Activated T-helper 17 cell treated with anti-CD3 and anti-CD28 coated beads, Interleukin-2, amount 50 U/mL, for 72 hours (primary cell): Measurements from ENCODE around the gene CAP1. TPM values are rescaled to one million over a fixed set of nuclear protein-coding genes. Genes with fewer than 3 reads are reported as not detected.
"Not testable (repeated sequence)": the region's sequence is repeated elsewhere in the genome, so short reads cannot be mapped to it uniquely, and the experiment has no call there.

Experiments
- ATAC-seq: fragments of 150-1000 bp; cut with Tn5 transposase; replicated peaks from 2 replicates; pipeline ENCODE4 v1.10.0; 2021; ENCODE audit warnings: mild to moderate bottlenecking, moderate library complexity
- H3K27ac Mint-ChIP-seq: one replicate; pipeline ENCODE4 v1.8.0; 2022; ENCODE audit warnings: mixed read lengths
- H3K27me3 Mint-ChIP-seq: one replicate; pipeline ENCODE4 v1.8.0; 2022; ENCODE audit warnings: mixed read lengths
- H3K36me3 Mint-ChIP-seq: one replicate; pipeline ENCODE4 v1.8.0; 2022; ENCODE audit warnings: low read depth, mild to moderate bottlenecking, mixed read lengths
- H3K4me1 Mint-ChIP-seq: one replicate; pipeline ENCODE4 v1.8.0; 2022; ENCODE audit warnings: mixed read lengths
- H3K4me3 Mint-ChIP-seq: one replicate; pipeline ENCODE4 v1.8.0; 2022; ENCODE audit warnings: mild to moderate bottlenecking, mixed read lengths
- H3K9me3 Mint-ChIP-seq: one replicate; pipeline ENCODE4 v1.8.0; 2022; ENCODE audit warnings: mixed read lengths
- total RNA-seq, 2 donors: library from RNA; stranded (reverse); gene quantifications; one replicate each; pipeline ENCODE4 v1.2.3, GENCODE V29; 2022

The CAP1 gene
- total RNA-seq, 2 donors from 2014 or later = 405 to 687 TPM

DNA sequence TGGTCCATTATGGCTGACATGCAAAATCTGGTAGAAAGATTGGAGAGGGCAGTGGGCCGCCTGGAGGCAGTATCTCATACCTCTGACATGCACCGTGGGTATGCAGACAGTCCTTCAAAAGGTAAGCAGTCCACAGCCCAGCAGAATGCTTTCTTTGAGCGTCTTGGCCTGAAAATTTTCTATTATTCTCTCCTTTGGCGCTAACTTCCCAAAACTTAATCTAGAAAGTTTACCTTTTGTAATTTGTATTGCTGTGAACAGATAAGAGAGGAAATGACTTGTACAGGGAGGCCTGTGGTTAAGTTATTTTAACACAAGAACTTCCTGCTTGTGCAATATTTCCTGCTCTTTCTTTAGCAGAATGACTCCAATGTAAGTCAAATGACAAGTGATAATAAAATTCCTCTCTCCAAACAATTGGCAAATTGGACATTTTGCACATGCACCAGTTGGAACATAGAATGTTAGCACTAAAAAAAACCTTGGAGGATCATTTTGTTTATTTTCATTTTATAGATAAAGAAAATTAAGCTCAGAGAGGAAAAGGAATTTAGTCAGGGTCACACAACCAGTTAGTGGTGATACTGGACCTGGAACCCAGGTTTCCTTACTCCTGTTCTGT, 18.9 kb downstream of the CAP1 start:
- Mint-ChIP-seq H3K4me1 (peaks cover 63% of the 10 kb centered on the region), H3K27ac (peak overlapping the region; percentile 83), H3K27me3 (no peaks in the 10 kb centered on the region), H3K9me3 (no peaks in the 10 kb centered on the region), H3K36me3 (peaks cover 100% of the 10 kb centered on the region), H3K4me3 (peak overlapping the region; percentile 77)
- peak; percentile 74 for ATAC-seq

GRCh38 chr1:40059960-40060750, 19.6 kb downstream of the CAP1 start:
- H3K4me3 Mint-ChIP-seq = peak overlapping the region; percentile 77
- peaks cover 56% of the 10 kb centered on the region for H3K4me1 Mint-ChIP-seq
- peak; percentile 12 for ATAC-seq
- no peaks in the 10 kb centered on the region for H3K27me3 Mint-ChIP-seq
- H3K36me3 Mint-ChIP-seq = peaks cover 100% of the 10 kb centered on the region
- H3K27ac Mint-ChIP-seq = peak overlapping the region; percentile 83
- no peaks in the 10 kb centered on the region for H3K9me3 Mint-ChIP-seq

DNA sequence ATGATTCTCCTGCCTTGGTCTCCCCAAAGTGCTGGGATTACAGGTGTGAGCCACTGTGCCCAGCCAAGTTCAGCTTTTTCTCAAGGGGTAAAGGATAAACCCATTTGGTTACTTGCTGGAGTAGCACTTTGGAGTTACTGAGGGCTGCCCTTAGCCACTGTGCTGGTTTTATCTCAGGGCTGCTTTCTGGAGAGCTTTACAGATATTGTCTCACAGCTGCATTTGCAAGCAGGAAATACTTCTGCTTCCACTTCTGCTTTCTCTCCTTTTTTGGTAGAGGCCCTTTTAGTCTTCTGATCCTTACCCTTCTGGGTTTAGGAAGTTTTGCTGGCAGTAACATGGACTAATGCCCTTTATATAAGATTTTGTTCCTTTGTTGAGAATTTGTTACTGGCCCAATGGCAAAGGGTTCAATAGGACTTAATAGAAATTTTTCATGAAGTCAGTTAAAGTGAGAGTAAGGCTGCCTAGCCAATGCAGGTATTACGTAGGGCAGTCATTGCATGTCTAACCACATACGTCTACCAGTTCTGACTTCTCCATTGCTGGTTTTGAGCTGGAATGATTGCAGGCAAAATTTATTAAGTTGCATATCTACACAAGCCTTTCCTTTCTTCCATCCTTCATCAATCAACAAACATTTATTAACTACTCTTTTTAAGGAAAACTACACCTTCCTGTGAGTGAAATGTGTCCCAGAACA, 24.4 kb downstream of the CAP1 start:
- Mint-ChIP-seq H3K27me3 (no peaks in the 10 kb centered on the region), H3K27ac (peak overlapping the region; percentile 70), H3K4me1 (peaks cover 28% of the 10 kb centered on the region), H3K36me3 (peaks cover 100% of the 10 kb centered on the region), H3K4me3 (no peak overlapping the region), H3K9me3 (no peaks in the 10 kb centered on the region)
- no peak for ATAC-seq

DNA sequence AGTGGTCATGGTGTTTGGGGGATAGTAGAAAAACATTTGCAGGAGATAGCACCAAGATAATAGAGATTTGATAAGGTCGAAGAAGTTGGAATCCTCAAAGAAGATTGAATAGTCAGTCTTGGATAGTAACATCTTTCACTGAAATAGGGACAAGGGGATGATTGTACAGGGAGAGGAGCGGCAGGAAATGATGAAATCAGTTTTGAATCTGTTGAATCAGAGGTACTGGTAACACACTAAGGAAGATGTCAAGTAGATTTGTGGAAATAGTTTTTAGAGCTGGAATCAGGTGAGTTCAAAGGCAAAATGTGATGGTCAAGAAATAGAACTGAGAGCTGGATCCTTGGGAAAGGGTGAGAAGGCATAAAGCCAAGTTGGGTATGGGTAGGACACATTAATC, 26.5 kb downstream of the CAP1 start:
- Mint-ChIP-seq H3K4me1 (peaks cover 21% of the 10 kb centered on the region), H3K4me3 (peak overlapping the region; percentile 9), H3K9me3 (no peaks in the 10 kb centered on the region), H3K27ac (peak overlapping the region; percentile 70), H3K27me3 (no peaks in the 10 kb centered on the region), H3K36me3 (peaks cover 100% of the 10 kb centered on the region)
- peak; percentile 53 for ATAC-seq

DNA sequence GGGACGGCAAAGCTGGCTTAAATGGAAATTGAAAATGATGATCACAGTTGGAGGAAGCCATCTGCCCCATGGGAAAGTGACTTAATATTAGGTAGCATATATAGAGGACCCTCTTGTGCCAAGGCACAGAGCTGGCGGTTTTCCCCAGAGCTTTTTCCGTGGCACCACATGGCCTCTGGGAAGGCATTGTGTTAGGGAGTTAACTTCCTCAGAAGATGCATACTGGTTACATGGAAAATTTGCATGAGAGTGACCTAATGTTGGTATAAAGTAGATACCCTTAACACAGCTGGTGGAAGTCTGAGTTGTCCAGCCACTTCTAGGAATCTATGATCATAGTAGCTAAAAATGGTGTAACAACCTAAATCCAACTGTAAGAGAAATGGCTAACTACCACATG, 27.3 kb downstream of the CAP1 start:
- Mint-ChIP-seq H3K27me3 (no peaks in the 10 kb centered on the region), H3K9me3 (no peaks in the 10 kb centered on the region), H3K27ac (peak overlapping the region; percentile 70), H3K4me3 (no peak overlapping the region), H3K36me3 (peaks cover 100% of the 10 kb centered on the region), H3K4me1 (peaks cover 21% of the 10 kb centered on the region)
- no peak for ATAC-seq

DNA sequence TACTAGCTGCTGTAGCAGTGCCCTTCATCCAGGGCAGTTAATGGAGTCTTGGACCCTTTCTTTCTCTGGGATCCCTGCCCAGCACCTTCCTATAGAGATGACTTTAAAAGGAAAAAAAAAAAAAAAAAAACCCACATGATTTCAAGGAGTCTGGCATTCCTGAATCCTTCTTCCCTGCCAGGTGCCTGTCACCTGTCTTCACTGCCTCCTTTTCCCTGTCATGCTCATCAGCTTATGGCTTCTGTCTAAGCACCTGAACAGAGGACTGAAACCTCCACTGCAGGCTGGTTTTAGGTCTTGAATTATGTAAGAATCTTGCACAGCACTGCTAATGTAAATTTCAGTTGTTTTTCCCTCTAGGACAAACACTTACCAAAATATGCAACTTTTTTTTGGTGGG, 31.6 kb downstream of the CAP1 start:
- Mint-ChIP-seq H3K27ac (peak overlapping the region; percentile 61), H3K4me1 (peaks cover 2% of the 10 kb centered on the region), H3K36me3 (peaks cover 99% of the 10 kb centered on the region), H3K27me3 (no peaks in the 10 kb centered on the region), H3K4me3 (no peak overlapping the region), H3K9me3 (no peaks in the 10 kb centered on the region)
- no peak for ATAC-seq

DNA sequence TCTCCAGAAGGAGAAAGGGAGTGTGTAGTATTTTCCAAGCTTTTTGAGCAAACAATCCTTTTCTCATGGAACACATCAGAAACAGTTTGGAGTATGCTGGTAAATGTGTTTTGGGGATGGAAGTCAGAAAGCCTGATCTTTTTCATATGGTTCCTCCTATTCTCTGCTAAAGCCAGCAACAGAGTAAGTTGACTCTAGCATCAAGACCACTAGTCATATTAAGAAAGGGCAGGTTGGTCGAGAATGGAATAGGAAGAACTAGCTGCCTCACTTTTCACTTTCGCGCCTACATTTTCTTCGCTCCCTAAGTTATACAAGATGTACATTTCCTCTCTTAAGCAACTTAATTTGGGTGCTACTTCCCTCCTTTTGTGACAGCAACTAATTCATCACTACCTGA, 32.5 kb downstream of the CAP1 start:
- ATAC-seq = no peak
- Mint-ChIP-seq H3K27ac (peak overlapping the region; percentile 61), H3K27me3 (no peaks in the 10 kb centered on the region), H3K36me3 (peaks cover 99% of the 10 kb centered on the region), H3K4me3 (no peak overlapping the region), H3K9me3 (no peaks in the 10 kb centered on the region), H3K4me1 (no peaks in the 10 kb centered on the region)

DNA sequence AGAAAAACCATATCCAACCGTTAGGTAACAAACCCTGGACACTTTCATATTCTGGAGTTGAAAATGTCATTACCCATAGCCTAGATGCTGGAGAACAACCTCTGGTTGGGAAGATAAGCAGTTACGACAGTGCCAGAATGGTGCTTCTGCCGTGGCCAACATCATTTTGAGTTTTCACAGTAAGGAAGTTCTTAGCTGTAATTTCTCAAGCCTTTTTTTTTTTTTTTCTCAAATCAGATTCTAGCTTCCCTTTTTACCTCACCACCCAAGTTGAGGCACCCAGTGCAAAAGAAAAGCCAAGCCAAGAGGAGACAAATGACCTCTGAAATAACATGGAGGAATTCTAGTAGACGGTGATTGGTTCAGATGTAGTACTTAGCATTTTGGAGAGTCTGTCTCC, 34.7 kb downstream of the CAP1 start:
- no peak overlapping the region for H3K4me3 Mint-ChIP-seq
- no peak overlapping the region for H3K27ac Mint-ChIP-seq
- peaks cover 3% of the 10 kb centered on the region for H3K4me1 Mint-ChIP-seq
- no peaks in the 10 kb centered on the region for H3K27me3 Mint-ChIP-seq
- H3K9me3 Mint-ChIP-seq = no peaks in the 10 kb centered on the region
- H3K36me3 Mint-ChIP-seq = peaks cover 99% of the 10 kb centered on the region
- no peak for ATAC-seq

- Mint-ChIP-seq H3K36me3 (peaks cover 94% of the 10 kb centered on the region), H3K27me3 (no peaks in the 10 kb centered on the region)
Measured at GRCh38 chr1:40076895-40077312, 36.4 kb downstream of the CAP1 start.

GRCh38 chr1:40078512-40079333, 38.2 kb downstream of the CAP1 start:
- H3K4me1 Mint-ChIP-seq = peaks cover 5% of the 10 kb centered on the region
- no peak overlapping the region for H3K27ac Mint-ChIP-seq
- ATAC-seq = peak; percentile 65
- H3K36me3 Mint-ChIP-seq = peaks cover 90% of the 10 kb centered on the region
- no peak overlapping the region for H3K4me3 Mint-ChIP-seq
- H3K27me3 Mint-ChIP-seq = no peaks in the 10 kb centered on the region
- H3K9me3 Mint-ChIP-seq = no peaks in the 10 kb centered on the region

More at GRCh38 chr1:40076895-40077312, 36.4 kb downstream of the CAP1 start:
- H3K27ac Mint-ChIP-seq = peak overlapping the region; percentile 49
- peaks cover 5% of the 10 kb centered on the region for H3K4me1 Mint-ChIP-seq
- no peaks in the 10 kb centered on the region for H3K9me3 Mint-ChIP-seq
- ATAC-seq = no peak
- H3K4me3 Mint-ChIP-seq = no peak overlapping the region

- H3K27me3 Mint-ChIP-seq = no peaks in the 10 kb centered on the region
- H3K9me3 Mint-ChIP-seq = no peaks in the 10 kb centered on the region
- peak; percentile 79 for ATAC-seq
- H3K4me1 Mint-ChIP-seq = peaks cover 5% of the 10 kb centered on the region
- peak overlapping the region; percentile 26 for H3K4me3 Mint-ChIP-seq
- H3K27ac Mint-ChIP-seq = peak overlapping the region; percentile 84
- H3K36me3 Mint-ChIP-seq = peaks cover 90% of the 10 kb centered on the region
Measured at GRCh38 chr1:40079774-40080400, 39.4 kb downstream of the CAP1 start.

GRCh38 chr1:40081871-40082270, 41.3 kb downstream of the CAP1 start:
- Mint-ChIP-seq H3K27ac (no peak overlapping the region), H3K4me1 (peaks cover 9% of the 10 kb centered on the region), H3K9me3 (no peaks in the 10 kb centered on the region), H3K4me3 (no peak overlapping the region), H3K36me3 (peaks cover 91% of the 10 kb centered on the region), H3K27me3 (no peaks in the 10 kb centered on the region)
- no peak for ATAC-seq

DNA sequence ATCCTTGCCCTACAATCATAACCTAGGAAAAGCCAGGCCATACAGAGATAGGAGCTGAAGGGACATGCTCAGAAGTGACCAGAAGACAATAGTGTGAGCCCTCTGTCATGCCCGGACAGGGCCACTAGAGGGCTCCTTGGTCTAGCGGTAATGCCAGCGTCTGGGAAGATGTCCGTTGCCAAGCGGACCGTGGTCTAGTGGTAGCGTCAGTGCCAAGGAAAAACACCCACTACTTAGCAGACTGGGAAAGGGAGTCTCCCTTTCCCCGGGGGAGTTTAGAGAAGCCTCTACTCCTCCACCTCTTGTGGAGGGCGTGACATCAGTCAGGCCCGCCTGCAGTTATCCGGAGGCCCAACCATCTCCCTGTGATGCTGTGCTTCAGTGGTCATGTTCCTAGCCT, 44.2 kb downstream of the CAP1 start:
- not testable (repeated sequence) for H3K4me1 Mint-ChIP-seq, H3K27me3 Mint-ChIP-seq, ATAC-seq, H3K9me3 Mint-ChIP-seq, H3K4me3 Mint-ChIP-seq
- Mint-ChIP-seq H3K36me3 (peaks cover 91% of the 10 kb centered on the region), H3K27ac (peak overlapping the region; percentile 36)
